NCI-H526 (cell line): Measurements from ENCODE around the gene PSG7.
A peak's percentile ranks its signal among the peaks of the same experiment; 100 is the strongest.
"Not testable (repeated sequence)": the region's sequence is repeated elsewhere in the genome, so short reads cannot be mapped to it uniquely, and the experiment has no call there.

ENCODE experiments used
- DNase-seq, 2 experiments: peaks; one replicate each; lab custom pipeline; 2025; lab: John Stamatoyannopoulos, UW

Gene PSG7

DNA sequence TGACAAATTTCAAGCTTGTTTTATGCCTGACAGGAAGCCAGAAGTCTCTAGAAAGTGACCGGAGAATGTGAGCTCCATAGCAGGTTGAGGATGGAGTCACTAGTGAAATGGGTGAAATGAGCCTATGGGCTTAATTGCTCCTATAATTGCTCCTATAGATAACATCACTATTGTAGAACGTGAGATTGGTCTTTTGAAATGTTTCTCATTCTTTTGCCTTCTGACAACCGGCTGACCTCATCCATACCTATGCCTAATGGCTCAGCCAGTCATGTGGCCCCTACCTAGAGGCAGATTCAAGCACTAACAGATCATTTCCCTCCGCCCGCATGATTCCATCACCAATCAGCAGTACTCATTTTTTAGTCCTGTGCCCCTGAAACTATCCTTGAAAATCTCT is 23.5 kb downstream of the PSG7 start:
- DNase-seq = not testable (repeated sequence)

DNA sequence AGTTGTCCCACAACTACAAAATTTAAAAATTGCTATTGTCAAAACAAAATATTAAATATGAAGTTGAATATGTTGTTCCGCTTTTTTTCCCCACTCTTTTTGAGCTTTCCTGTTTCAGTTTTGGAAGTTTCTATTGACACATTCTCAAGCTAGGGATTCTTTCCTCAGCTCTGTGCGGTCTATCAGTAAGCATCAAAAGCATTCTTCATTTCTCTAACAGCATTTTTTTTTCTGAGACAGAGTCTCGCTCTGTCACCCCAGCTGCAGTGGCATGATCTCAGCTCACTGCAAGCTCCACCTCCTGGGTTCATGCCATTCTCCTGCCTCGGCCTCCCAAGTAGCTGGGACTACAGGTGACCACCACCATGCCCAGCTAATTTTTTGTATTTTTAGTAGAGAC is 24.1 kb downstream of the PSG7 start:
- DNase-seq = not testable (repeated sequence)

DNA sequence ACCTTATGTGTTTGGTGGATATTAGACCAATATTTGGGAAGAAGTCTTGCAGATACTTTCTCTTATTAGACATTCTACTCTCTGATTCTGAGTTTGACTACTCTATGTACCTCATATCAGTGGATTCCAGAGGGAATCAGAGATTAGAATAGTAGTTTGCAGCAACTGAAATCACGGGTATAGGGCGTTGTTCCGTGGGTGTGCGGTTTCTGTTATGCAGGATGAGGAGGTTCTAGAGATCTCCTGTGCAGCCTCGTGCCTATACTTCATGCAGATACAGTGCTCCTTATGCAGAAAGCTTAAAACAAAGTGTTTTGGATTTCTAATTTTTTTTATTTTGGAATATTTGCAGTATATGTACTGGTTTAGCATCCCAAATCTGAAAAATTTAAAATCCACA is 25.3 kb downstream of the PSG7 start:
- not testable (repeated sequence) for DNase-seq

DNA sequence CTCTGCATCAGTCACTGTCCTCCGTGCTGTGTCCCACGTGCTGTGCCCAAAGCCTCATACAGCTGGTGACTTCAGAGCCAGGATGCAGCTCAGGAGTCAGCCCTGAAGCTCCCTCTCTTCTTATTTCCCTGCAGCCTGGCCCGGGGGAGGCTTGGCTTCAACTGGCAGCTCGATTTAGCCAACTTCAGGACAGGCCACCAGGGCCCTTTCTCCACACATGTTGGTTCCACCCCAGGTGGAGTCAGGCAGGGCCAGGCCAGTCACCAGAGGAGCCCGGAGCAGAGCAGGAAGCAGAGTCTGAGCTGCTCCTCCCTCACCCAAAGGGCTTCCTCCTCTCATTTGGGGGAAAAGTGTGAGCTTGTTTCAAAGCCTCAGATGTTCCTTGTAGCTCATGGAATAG is 30.8 kb downstream of the PSG7 start:
- DNase-seq = not testable (repeated sequence)

DNA sequence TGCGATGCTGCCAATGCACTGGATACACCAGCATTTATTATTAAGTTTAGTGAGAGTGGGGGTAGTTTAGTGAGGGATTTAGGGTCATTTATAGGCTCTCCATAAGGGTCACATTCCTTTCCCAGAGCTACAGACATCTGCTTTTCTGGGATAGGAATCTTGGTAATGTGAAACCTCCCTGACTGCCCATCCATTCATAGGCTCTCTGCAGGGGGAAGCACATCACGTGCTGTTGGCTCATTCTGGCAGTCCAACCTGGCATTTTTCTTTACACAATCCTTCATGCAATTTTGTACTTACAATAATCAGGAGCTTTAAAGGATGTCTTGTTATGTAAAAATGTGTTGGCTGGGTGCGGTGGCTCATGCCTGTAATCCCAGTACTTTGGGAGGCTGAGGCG is 36.4 kb downstream of the PSG7 start:
- DNase-seq = not testable (repeated sequence)

DNA sequence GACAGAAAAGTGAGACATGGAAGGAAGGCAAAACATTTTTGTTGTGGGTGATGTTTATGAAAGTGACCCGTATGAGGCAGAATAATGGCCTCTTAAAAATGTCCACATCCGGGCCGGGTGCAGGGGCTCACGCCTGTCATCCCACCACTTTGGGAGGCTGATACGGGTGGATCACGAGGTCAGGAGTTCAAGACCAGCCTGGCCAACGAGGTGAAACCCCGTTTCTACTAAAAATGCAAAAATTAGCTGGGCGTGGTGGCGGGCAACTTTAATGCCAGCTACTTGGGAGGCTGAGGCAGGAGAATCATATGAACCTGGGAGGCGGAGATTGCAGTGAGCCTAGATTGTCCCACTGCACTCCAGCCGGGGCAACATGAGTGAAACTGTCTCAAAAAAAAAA is 37.3 kb downstream of the PSG7 start:
- DNase-seq = not testable (repeated sequence)

DNA sequence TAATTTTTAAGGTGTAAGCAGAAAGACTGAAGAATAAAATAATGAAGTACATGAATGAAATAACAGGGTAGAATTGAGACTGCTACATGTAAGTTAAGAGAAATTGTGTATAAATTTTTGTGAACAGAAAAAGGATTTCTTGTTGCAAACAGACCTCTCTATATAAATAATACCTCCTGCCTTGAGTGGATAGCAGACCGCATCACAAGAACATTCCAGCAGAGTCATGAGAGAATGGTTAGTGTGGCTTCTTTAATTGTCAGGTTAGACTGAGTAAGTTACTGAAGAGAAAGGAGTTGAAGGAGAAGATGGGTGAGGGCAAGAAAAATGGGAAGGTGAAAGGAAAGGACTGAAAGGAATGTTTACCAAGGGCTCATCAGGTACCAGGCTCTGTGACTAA is 37.9 kb downstream of the PSG7 start:
- DNase-seq = not testable (repeated sequence)

DNA sequence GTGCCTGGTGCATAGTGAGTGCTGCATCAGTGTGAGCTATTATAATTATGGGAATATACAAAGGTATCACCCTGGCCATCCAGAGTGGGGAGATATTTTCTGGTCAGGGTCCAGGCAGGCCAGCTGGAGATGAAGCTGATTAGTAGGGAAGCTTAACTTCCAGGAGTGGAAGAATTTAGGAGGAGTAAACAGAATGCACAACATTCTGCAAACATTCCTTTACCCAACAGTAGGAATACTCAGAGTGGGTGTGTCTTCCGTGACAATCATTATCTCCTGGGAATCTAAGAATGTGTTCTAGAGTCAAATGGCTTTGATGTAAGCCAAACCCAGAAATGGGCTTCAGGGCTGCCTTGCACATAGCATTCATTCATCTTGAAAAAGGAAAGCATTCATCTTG is 38.4 kb downstream of the PSG7 start:
- not testable (repeated sequence) for DNase-seq

DNA sequence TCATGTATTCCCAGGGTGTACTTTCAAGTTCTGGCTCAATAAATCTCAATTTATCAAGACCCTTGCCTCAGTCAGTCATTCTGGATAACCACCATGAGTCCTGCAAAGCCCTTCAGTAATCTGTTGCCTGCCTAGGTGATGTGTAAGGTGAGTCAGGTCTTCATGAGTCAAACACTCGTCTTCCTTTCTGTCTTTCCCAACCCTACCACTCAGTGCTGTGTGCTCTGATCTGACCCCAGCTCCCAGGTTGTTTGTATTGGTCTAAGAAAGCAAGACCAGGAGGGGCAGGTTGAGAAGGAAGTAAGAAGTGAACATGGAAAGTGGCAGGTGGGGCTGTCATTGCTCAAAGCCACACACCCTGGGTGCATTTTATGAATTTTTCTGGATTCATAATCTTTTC is 39.3 kb downstream of the PSG7 start:
- DNase-seq = not testable (repeated sequence)

DNA sequence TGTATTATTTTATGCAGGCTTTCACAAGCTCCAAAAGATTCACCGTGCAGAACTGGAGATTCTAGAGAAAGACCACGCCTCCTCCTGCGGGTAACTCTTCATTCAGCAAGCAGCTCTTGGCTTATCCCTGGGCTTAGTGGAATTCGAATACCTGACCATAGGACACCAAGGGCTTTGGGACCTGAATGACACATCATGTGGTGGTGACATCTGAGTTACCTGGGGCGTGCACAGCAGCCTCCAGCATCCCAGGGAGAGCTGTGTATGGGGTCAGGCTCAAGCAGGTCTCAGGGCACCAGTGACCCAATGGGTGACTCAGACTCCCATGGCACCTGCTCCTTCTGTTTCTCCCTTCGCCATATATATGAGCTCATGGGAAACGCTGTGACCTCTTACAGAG is 46.6 kb downstream of the PSG7 start:
- DNase-seq = not testable (repeated sequence)

DNA sequence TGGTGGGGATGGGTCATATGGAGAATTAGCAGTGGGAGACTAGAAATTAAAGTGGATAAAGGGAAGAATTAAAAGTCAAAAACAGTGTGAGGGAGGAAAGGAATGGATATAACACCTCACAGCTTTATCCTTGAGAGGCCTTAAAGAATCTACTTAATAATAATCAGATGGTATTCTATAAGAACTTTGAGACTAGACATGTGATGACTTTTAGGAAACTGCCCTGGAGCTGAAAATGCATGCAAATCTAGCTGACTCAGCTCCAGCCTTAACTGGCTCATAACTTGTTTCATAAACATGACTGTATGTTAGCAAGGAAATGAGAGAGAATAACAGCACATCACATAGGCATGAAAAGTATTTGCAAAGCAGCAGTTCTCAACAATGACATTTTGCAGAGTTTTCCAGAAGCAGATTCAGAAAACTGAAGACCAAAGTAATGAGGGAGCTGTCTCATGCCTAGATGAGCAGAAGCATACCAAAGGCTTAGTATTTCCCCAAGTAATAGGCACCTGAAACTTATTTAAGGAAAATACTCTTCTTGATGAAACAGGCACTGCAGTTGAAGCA is 49.0 kb downstream of the PSG7 start:
- DNase-seq = not testable (repeated sequence)

DNA sequence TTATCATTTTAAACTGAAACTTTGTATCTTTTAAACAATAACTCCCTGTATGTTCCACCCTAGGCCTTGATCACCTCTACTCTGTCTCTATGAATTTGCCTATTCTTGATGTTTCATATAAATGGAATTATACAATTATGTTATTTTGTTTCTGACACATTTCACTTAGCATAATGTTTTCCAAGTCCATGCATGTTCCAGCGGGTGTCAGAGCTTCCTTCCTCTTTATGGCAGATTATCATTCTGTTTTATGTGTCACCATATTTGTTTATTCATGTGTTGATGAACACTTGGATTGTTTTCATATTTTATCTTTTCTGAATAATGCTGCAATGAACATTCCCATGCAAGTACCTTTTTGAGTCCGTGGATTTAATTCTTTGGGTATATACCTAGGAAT is 54.3 kb downstream of the PSG7 start:
- not testable (repeated sequence) for DNase-seq

DNA sequence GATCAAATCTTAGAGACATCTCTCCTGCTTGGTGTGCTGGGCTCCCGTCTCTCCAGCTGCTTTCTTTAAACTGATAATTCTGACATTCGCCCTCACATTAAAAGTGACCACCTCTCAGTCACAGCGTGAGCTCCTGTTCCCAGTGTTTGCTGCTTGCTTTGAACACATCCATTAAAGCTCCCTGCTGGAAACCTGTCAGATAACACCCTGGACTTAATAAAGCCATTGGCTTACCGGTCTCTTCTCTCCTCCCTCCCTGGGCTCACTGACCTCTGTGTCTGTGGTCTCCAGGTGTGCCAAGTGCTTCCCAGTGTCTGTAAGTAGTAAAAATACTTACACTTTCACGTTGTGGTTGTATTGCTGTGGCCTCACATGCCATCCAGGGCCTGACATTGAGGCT is 55.0 kb downstream of the PSG7 start:
- DNase-seq = not testable (repeated sequence)

DNA sequence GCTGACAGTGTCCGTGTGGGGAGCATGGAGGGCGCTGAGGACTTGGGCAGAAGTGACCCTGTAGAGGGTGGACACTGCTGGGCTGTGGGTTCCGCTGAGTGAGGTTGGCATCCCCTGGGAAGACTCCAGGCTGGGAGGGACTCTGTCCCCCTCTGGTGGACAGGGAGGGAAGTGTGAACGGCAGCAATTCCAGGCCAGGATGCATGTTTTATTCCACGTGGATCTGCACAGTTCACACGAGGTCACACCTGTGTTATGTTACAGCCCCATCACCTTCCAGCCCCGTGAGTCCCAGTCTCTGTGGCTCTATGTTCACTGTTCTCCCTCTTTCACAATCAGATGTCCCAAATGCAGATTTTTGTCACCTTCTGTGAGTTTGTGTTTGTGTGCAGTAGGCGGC is 55.7 kb downstream of the PSG7 start:
- DNase-seq = peak in 1 of 2 experiments; percentile 26

DNA sequence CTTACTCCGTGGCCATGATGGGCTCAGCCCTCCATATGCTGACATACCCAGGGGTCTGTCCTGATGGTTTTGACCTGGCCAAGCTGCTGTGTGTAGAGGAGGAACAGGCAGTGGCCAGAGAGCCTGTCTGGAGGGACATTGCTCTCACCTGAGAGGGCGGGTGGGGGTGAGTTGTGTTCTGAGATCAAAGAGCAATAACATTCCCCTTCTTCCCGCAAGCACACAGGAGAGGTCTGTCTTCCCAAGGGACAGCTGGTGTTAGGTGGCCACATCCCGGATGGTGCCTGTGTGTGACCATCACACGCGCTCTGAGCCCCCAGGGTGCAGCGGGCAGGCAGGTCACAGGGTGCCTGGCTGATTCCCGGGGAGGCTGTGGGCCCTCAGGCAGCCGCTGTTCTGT is 56.4 kb downstream of the PSG7 start:
- DNase-seq = not testable (repeated sequence)

DNA sequence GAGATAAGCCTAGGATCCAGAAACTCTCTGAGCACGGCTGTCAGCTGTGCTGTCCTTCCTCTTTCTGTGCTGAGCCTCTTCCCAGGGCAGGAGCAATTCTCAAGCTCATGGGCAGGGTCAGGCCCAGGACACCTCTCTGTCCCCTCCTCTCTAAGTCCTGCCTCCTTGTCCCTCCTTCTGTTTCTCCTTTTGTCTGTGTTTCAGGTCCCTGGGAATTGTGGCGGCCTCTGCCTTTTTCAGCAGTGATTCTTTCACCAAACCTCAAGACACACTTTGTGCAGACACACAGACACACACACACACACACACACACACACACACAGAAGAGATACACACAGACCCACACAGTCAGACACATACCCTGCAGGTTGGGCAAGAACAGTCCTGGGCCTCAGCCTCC is 57.4 kb downstream of the PSG7 start, which contains the start of gene PSG1:
Gene PSG1, minus strand, starts transcription at position 101 of the 400 bp plus-strand sequence. CDS start 132 bp downstream, outside the sequence.
- DNase-seq = no peak

DNA sequence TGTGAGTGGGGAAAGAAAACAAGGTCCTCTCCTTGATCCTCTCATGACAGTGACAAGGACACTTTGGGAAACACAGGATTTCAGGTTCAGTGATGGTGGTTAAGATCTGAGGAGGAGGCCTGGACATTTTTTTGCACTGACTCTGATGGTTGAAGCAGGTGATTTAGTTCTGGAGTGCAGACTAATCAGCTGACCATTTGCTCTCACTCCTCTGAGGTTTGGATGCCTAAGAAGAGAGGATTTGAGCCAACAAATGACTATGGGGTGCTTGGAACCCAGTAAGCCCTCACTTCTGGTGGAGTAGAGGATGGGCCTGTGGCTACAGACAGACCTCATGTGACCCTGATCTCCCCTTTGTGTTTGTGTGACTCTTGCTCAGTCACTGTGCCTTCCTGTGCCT is 60.4 kb downstream of the PSG7 start:
- not testable (repeated sequence) for DNase-seq

DNA sequence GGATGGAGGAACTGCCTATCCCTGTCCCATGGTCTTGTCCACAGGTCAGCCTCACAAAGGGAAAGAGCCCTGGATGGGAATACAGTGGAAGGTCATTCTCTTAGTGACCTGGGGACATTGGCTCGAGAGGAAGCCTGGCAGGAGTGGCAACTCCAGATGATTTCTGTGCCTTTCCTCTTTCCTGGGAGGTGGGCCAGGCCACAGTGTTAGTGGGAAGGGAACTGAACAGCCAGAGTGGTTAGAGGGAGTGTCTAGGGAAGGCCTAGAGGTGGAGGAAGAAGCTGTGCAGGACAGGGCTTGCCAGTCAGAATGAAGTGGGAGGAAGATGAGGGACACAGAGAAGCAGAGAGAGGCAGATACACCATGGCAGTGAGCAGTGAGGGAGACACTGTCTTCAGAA is 61.1 kb downstream of the PSG7 start:
- not testable (repeated sequence) for DNase-seq

DNA sequence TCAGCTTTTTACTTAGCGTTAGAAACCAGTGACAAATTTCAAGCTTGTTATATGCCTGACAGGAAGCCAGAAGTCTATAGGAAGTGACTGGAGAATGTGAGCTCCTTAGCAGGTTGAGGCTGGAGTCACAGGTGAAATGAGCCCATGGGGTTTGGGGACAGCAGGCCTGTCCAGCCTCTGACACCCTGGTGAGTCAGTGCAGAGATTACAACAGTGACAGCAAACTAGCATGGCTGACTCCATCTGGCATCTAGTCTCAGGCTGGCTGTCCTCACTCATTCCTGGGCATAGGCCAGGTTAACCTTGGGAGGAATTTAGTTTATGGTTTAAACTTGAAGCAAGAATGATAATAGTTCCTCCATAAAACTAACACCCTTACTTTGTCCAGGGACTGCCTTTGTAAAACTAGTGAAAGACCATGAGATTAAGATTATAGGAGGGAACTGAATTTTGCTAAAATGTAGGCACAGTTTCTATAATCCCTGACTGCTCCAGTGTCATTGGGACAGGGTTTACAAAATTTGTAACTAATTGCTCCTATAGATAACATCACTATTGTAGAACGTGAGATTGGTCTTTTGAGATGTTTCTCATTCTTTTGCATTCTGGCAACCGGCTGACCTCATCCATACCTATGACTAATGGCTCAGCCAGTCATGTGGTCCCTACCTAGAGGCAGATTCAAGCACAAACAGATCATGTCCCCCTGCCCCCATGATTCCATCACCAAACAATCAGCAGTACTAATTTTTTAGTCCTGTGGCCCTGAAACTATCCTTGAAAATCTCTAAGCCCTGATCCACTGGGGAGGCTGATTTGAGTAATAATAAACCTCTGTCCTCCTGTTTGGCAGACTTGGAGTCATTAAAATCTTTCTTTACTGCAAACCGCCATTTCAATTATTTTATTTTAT is 61.9 kb downstream of the PSG7 start:
- DNase-seq = not testable (repeated sequence)

DNA sequence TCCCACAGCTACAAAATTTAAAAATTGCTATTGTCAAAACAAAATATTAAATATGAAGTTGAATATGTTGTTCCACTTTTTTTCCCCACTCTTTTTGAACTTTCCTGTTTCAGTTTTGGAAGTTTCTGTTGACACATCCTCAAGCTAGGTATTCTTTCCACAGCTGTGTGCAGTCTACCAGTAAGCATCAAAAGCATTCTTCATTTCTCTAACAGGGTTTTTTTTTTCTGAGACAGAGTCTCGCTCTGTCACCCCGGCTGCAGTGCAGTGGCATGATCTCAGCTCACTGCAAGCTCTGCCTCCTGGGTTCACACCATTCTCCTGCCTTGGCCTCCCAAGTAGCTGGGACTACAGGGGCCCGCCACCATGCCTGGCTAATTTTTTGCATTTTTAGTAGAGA is 62.9 kb downstream of the PSG7 start:
- DNase-seq = not testable (repeated sequence)
